HepG2 (cell line): ENCODE measurements around the gene TPX2. TPM values are rescaled to one million over a fixed set of nuclear protein-coding genes. Genes with fewer than 3 reads are reported as not detected.

Source experiments
- ATAC-seq: fragments of 200-7000 bp; cut with Tn5 transposase; 3 replicates; pipeline ENCODE4 v1.9.1; 2020; ENCODE audit warnings: mild to moderate bottlenecking, moderate library complexity
- BruUV-seq: library from RNA; stranded (reverse); fragments of 400-500 nt; replicated peaks from 2 replicates; lab custom pipeline; 2021; lab: Mats Ljungman, UMichigan
- CTCF ChIA-PET: fragments of 300-600 bp; formaldehyde crosslinking; extraction: SDS; loops from one replicate; lab custom pipeline; 2021; ENCODE audit warnings: low total read pairs, inconsistent platforms, low intra/inter-chr PET ratio; lab: Yijun Ruan, JAX
- POLR2A ChIA-PET: fragments of 350-600 bp; sonication (Branson Sonifier 250); formaldehyde crosslinking; loops from one replicate; lab custom pipeline; 2020; ENCODE audit warnings: antibody characterized with exemption, inconsistent platforms; lab: Yijun Ruan, JAX
- DNase-seq: peaks from one replicate; pipeline ENCODE4 v3.0.0-alpha.2; 2015; ENCODE audit warnings: low spot score
- FAIRE-seq: peaks from 3 replicates; lab custom pipeline; 2011; peaks lifted over from hg19 to GRCh38; lab: Jason Lieb, UNC
- H2AFZ ChIP-seq: one replicate; pipeline ENCODE4 v1.6.1; 2011; ENCODE audit warnings: low read length, inconsistent platforms
- H3K27ac ChIP-seq: fragments of 300-600 bp; 3 replicates; pipeline ENCODE4 v1.8.0; 2011; ENCODE audit warnings: mixed run types, mild to moderate bottlenecking, mixed read lengths, low read length, inconsistent platforms; ENCODE audit not compliant: insufficient read depth; ENCODE audit errors: extremely low read length
- H3K27me3 ChIP-seq, 2 experiments: fragments of 200-600 bp in 1 of 2; 2 replicates in 1 of 2; 3 replicates in 1 of 2; pipeline versions ENCODE4 v1.6.0 to v1.8.0; 2011; ENCODE audit warnings: low read length in 2 of 2, mild to moderate bottlenecking in 2 of 2, moderate library complexity in 2 of 2, inconsistent platforms in 1 of 2; ENCODE audit not compliant: insufficient read depth in 2 of 2, control insufficient read depth in 1 of 2
- H3K36me3 ChIP-seq, 2 experiments: fragments of 200-600 bp in 1 of 2; replicated peaks in 1 of 2; 2 replicates in 1 of 2; 3 replicates in 1 of 2; pipeline versions ENCODE4 v1.5.1 to v1.8.0; 2011; ENCODE audit warnings: low read length in 2 of 2, inconsistent platforms in 1 of 2; ENCODE audit not compliant: insufficient read depth in 2 of 2, control insufficient read depth in 1 of 2
- H3K4me1 ChIP-seq: 2 replicates; pipeline ENCODE4 v1.5.1; 2012; ENCODE audit warnings: low read length, inconsistent platforms; ENCODE audit not compliant: insufficient read depth
- H3K4me2 ChIP-seq: 2 replicates; pipeline ENCODE4 v1.6.0; 2011; ENCODE audit warnings: low read depth, low read length, inconsistent platforms
- H3K4me3 ChIP-seq, 3 experiments: fragments of 200-600 bp in 1 of 3; sonication (generic), shearing (Covaris generic) in 1 of 3; replicated peaks in 1 of 3; 2 replicates each; pipeline ENCODE4 v1.5.1; 2011 to 2016; ENCODE audit warnings: low read length in 3 of 3, inconsistent platforms in 2 of 3, low read depth in 2 of 3, mild to moderate bottlenecking in 2 of 3, control low read depth in 1 of 3, mixed read lengths in 1 of 3; ENCODE audit not compliant: insufficient read depth in 1 of 3
- H3K79me2 ChIP-seq: one replicate; pipeline ENCODE4 v1.6.1; 2011; ENCODE audit warnings: low read length, inconsistent platforms; ENCODE audit not compliant: insufficient read depth
- H3K9ac ChIP-seq: 2 replicates; pipeline ENCODE4 v1.6.0; 2011; ENCODE audit warnings: mild to moderate bottlenecking, low read depth, low read length, inconsistent platforms; ENCODE audit not compliant: insufficient read depth
- H3K9me3 ChIP-seq: 2 replicates; pipeline ENCODE4 v1.5.1; 2012; ENCODE audit warnings: mild to moderate bottlenecking, low read length
- H4K20me1 ChIP-seq: 2 replicates; pipeline ENCODE4 v1.6.0; 2011; ENCODE audit warnings: inconsistent platforms, mild to moderate bottlenecking, low read length, moderate library complexity; ENCODE audit not compliant: insufficient read depth
- ARHGAP35 ChIP-seq: sonication (generic); formaldehyde crosslinking; IDR thresholded peaks from 2 replicates; pipeline ENCODE4 v1.9.0; 2022; ENCODE audit warnings: mild to moderate bottlenecking, inconsistent platforms, moderate library complexity, missing genetic modification reagents, borderline replicate concordance
- ATRX ChIP-seq: sonication (generic); formaldehyde crosslinking; IDR thresholded peaks from 2 replicates; pipeline ENCODE4 v1.4.0; 2020; ENCODE audit warnings: missing genetic modification reagents, borderline replicate concordance
- JUND ChIP-seq: sonication (generic); formaldehyde crosslinking; IDR thresholded peaks from 2 replicates; pipeline ENCODE4 v1.8.0; 2022; ENCODE audit warnings: mild to moderate bottlenecking, missing genetic modification reagents
- NFATC3 ChIP-seq: sonication (generic); formaldehyde crosslinking; IDR thresholded peaks from 2 replicates; pipeline ENCODE4 v1.5.1; 2020; ENCODE audit warnings: mild to moderate bottlenecking, missing genetic modification reagents
- NFIB ChIP-seq: sonication (generic); formaldehyde crosslinking; IDR thresholded peaks from 2 replicates; pipeline ENCODE4 v1.9.0; 2021; ENCODE audit warnings: missing genetic modification reagents, mild to moderate bottlenecking, borderline replicate concordance
- SIX4 ChIP-seq: sonication (generic); formaldehyde crosslinking; IDR thresholded peaks from 2 replicates; pipeline ENCODE4 v1.4.0; 2020; ENCODE audit warnings: missing genetic modification reagents
- SRF ChIP-seq: IDR thresholded peaks from 2 replicates; pipeline ENCODE4 v1.6.1; 2011; ENCODE audit warnings: mild to moderate bottlenecking, low read depth, low read length, moderate library complexity
- ZBTB7A ChIP-seq: sonication (generic); formaldehyde crosslinking; IDR thresholded peaks from 2 replicates; pipeline ENCODE4 v1.8.0; 2022; ENCODE audit warnings: mild to moderate bottlenecking, missing genetic modification reagents
- ZFP37 ChIP-seq: sonication (generic); formaldehyde crosslinking; IDR thresholded peaks from 2 replicates; pipeline ENCODE4 v1.4.0; 2020; ENCODE audit warnings: missing genetic modification reagents, borderline replicate concordance
- ZNF30 ChIP-seq: sonication (generic); formaldehyde crosslinking; IDR thresholded peaks from 2 replicates; pipeline ENCODE4 v1.5.0; 2020; ENCODE audit warnings: mild to moderate bottlenecking, missing genetic modification reagents
- ZNF367 ChIP-seq: sonication (generic); formaldehyde crosslinking; IDR thresholded peaks from 2 replicates; pipeline ENCODE4 v1.4.0; 2020; ENCODE audit warnings: missing genetic modification reagents, borderline replicate concordance
- ZNF572 ChIP-seq: sonication (generic); formaldehyde crosslinking; IDR thresholded peaks from 2 replicates; pipeline ENCODE4 v1.5.1; 2020; ENCODE audit warnings: mild to moderate bottlenecking, missing genetic modification reagents
- WGBS: methylation state at CpG from one replicate; pipeline ENCODE4 v1.1.6; 2017; ENCODE audit warnings: low lambda C conversion rate; 5-methylcytosine and 5-hydroxymethylcytosine counted together
- in situ Hi-C: cut with HindIII; loops from 2 replicates; pipeline ENCODE4 v1.10.0; 2017; ENCODE audit warnings: low pct_unique_long_range_greater_than_20kb; ENCODE audit not compliant: extremely low pct_ligation_motif_present
- intact Hi-C: fragments of 100-400 bp; cut with micrococcal nuclease; formaldehyde crosslinking; loops from one replicate; pipeline ENCODE4 v1.10.0; 2022; ENCODE audit not compliant: unreplicated experiment
- polyA plus RNA-seq, 8 experiments: library from polyadenylated mRNA; depleted of rRNA in 3 of 8; stranded (reverse) in 7 of 8; unstranded in 1 of 8; fragments of >200 nt; fragmentation: Illumina TruSeq in 4 of 8; extraction: Trizol in 4 of 8; gene quantifications; 2 replicates each; pipeline versions ENCODE4 v1.2.1 to v1.2.3, GENCODE V29; 2011 to 2016; ENCODE audit warnings: low read depth in 4 of 8, missing spikeins in 1 of 8, mixed read lengths in 1 of 8; ENCODE audit not compliant: insufficient read depth in 1 of 8
- total RNA-seq, 5 experiments: library from RNA; depleted of rRNA; stranded (reverse); fragments of >200 nt; fragmentation: Illumina TruSeq; extraction: Trizol; gene quantifications; 2 replicates each; pipeline ENCODE4 v1.2.3, GENCODE V29; 2016; ENCODE audit warnings: low read depth in 1 of 5
- TF ChIP-seq, protein P1 (sequence below): IDR thresholded peaks from 2 replicates; pipeline ENCODE4 v1.6.1; 2016; ENCODE audit warnings: low read depth, control low read depth
- TF ChIP-seq, protein P2 (sequence below): sonication (generic); formaldehyde crosslinking; IDR thresholded peaks from 2 replicates; pipeline ENCODE4 v1.9.0; 2022; ENCODE audit warnings: low read depth, missing genetic modification reagents
- TF ChIP-seq, protein P3 (sequence below): IDR thresholded peaks from 2 replicates; pipeline ENCODE4 v1.6.1; 2018; ENCODE audit warnings: missing genetic modification reagents, mild to moderate bottlenecking, missing compliant biosample characterization
- TF ChIP-seq, protein P4 (sequence below): sonication (generic); formaldehyde crosslinking; conservative IDR thresholded peaks from 2 replicates; pipeline ENCODE4 v1.4.0; 2020; ENCODE audit warnings: missing genetic modification reagents

Gene TPX2
- total and polyA plus RNA-seq, 2 of the 13 experiments (the other 11 are each of a cell fraction or from before 2014, with no cell fraction given): 34.3 to 124 TPM

DNA sequence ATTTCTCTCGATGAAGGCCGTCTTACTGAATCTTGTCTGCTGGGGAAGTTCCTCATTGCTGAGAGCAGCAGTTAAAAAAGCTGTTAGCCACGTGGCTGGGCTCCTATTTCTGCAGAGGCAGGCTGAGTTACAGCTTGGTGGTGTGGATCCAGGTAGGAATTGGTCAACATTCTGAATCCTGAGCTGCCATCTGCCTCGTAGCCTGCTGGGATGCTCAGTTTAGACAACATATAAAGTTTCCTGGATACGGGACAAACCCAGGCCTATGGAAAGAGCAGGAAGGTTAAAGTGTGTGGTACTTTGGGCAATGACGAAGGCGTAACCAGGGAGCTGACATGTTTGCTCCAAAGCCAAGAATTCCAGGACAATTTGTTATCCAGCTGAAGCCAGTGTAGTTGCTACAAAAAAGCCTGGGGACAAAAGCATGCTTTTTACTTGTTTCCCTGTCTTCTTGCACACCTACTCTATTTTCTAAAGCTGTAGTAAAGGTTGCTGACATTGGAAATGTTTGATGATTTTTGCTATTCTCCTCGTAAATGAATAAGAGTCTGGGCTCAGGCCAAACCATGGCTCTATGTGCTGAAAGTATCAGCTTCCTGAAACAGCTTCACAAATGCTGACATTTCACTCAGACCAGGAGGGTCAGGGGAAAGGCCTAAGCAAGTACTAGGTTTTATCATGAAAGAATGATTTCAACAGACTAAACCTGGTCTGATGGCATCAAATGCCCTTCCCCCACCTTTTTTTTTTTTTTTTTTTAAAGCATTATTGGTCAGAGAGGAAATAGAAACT lies 67.7 kb downstream of the TPX2 start (continued):
- TF ChIP-seq, protein P1, sequence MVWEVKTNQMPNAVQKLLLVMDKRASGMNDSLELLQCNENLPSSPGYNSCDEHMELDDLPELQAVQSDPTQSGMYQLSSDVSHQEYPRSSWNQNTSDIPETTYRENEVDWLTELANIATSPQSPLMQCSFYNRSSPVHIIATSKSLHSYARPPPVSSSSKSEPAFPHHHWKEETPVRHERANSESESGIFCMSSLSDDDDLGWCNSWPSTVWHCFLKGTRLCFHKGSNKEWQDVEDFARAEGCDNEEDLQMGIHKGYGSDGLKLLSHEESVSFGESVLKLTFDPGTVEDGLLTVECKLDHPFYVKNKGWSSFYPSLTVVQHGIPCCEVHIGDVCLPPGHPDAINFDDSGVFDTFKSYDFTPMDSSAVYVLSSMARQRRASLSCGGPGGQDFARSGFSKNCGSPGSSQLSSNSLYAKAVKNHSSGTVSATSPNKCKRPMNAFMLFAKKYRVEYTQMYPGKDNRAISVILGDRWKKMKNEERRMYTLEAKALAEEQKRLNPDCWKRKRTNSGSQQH (CRISPR knock-in tag): no peak

DNA sequence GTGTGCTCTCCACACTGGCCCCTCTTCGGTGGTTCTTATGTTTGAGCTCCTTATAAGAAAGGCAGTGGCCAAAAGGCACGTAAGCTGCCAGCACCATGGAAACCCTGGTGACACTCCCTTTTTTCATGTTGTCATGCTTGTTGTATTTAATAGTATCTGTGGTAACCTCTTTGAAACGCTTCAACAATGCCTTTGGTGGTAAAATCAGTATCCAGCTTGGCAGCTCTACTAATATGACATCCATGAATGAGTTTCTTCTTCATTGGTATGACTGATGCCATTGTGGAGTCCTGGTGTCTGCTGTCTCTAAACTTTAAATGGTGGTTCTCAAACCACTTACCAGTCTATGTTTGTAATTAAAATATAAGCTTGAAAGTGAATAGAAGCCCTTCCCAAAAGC lies 69.4 kb downstream of the TPX2 start:
- no peak for DNase-seq
- peaks cover 0 to 10% of the 10 kb centered on the region in 2 experiments; a peak in 2 of 5 replicates for H3K36me3 ChIP-seq
- no peak overlapping the region for H2AFZ ChIP-seq
- no peak overlapping the region for H3K27ac ChIP-seq
- H3K9ac ChIP-seq: no peak overlapping the region
- no peaks in the 10 kb centered on the region for H3K4me1 ChIP-seq
- intact Hi-C loops (no loop called here), in situ Hi-C loops (no loop called here)
- no peak overlapping the region for H3K4me3 ChIP-seq
- ChIA-PET CTCF (no interaction called here), POLR2A (no interaction called here)
- no peaks in the 10 kb centered on the region for H3K27me3 ChIP-seq
- no peak for ATAC-seq
- FAIRE-seq: no peak
- H4K20me1 ChIP-seq: no peaks in the 10 kb centered on the region
- H3K79me2 ChIP-seq: no peaks in the 10 kb centered on the region
- no TSS peak for BruUV-seq
- WGBS: 94% methylated on average over 3 of the region's 3 CpGs
- H3K4me2 ChIP-seq: no peak overlapping the region
- H3K9me3 ChIP-seq: no peaks in the 10 kb centered on the region
- TF ChIP-seq ZNF30 (CRISPR knock-in tag): no peak
- TF ChIP-seq SRF: no peak
- no peak for TF ChIP-seq JUND (CRISPR knock-in tag)
- TF ChIP-seq, protein P2, sequence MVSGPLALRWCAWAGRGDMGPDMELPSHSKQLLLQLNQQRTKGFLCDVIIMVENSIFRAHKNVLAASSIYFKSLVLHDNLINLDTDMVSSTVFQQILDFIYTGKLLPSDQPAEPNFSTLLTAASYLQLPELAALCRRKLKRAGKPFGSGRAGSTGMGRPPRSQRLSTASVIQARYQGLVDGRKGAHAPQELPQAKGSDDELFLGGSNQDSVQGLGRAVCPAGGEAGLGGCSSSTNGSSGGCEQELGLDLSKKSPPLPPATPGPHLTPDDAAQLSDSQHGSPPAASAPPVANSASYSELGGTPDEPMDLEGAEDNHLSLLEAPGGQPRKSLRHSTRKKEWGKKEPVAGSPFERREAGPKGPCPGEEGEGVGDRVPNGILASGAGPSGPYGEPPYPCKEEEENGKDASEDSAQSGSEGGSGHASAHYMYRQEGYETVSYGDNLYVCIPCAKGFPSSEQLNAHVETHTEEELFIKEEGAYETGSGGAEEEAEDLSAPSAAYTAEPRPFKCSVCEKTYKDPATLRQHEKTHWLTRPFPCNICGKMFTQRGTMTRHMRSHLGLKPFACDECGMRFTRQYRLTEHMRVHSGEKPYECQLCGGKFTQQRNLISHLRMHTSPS (CRISPR knock-in tag): no peak
- no peak for TF ChIP-seq SIX4 (CRISPR knock-in tag)
- TF ChIP-seq ZBTB7A (CRISPR knock-in tag): no peak
- TF ChIP-seq ATRX (CRISPR knock-in tag): no peak
- no peak for TF ChIP-seq ZNF367 (CRISPR knock-in tag)
- no peak for TF ChIP-seq ZFP37 (CRISPR knock-in tag)
- no peak for TF ChIP-seq ARHGAP35 (CRISPR knock-in tag)
- TF ChIP-seq, protein P3, sequence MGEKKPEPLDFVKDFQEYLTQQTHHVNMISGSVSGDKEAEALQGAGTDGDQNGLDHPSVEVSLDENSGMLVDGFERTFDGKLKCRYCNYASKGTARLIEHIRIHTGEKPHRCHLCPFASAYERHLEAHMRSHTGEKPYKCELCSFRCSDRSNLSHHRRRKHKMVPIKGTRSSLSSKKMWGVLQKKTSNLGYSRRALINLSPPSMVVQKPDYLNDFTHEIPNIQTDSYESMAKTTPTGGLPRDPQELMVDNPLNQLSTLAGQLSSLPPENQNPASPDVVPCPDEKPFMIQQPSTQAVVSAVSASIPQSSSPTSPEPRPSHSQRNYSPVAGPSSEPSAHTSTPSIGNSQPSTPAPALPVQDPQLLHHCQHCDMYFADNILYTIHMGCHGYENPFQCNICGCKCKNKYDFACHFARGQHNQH (CRISPR knock-in tag): no peak
- no peak for TF ChIP-seq NFIB (CRISPR knock-in tag)
- no peak for TF ChIP-seq NFATC3
- TF ChIP-seq, protein P4, sequence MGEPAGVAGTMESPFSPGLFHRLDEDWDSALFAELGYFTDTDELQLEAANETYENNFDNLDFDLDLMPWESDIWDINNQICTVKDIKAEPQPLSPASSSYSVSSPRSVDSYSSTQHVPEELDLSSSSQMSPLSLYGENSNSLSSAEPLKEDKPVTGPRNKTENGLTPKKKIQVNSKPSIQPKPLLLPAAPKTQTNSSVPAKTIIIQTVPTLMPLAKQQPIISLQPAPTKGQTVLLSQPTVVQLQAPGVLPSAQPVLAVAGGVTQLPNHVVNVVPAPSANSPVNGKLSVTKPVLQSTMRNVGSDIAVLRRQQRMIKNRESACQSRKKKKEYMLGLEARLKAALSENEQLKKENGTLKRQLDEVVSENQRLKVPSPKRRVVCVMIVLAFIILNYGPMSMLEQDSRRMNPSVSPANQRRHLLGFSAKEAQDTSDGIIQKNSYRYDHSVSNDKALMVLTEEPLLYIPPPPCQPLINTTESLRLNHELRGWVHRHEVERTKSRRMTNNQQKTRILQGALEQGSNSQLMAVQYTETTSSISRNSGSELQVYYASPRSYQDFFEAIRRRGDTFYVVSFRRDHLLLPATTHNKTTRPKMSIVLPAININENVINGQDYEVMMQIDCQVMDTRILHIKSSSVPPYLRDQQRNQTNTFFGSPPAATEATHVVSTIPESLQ (CRISPR knock-in tag): no peak
- TF ChIP-seq ZNF572 (CRISPR knock-in tag): no peak
